ENCODE data around the gene RSBN1.

Gene RSBN1

DNA sequence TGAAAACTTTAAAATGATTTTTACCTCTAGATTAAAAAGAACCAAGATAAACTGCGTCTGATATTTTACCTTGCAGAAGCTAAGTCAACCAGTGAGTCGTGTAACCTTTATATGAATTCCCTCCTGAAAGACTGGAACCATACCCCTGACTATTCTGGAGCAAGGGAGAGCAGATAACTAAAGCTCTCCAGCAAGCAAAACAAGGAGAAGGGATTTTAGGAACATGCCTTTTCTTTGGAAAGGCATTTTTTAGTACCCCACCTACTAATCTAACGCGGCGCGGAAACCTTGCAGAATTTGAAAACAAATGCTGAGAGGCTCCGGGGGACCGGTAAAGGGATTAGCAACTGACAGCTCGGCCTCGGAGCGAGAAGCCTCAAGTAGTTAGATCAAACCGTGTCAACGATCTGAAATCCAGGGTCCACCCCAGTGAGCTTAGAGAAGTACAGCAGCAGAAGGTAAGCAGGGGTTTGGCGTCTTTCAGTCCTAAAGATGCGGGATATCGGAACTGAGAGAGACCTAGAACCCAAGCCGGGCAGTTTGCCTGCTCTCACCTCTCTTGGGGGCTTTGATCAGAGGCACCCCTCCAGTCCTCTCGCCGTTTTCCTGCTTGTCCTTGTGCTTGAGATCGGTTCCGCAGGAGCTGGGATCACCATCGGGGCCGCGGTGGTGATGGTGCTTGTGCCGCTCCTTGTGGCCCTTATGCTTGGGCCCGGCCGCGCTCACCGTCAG, 954 bp downstream of the RSBN1 start:
- DNase-seq: peak; percentile 22

DNA sequence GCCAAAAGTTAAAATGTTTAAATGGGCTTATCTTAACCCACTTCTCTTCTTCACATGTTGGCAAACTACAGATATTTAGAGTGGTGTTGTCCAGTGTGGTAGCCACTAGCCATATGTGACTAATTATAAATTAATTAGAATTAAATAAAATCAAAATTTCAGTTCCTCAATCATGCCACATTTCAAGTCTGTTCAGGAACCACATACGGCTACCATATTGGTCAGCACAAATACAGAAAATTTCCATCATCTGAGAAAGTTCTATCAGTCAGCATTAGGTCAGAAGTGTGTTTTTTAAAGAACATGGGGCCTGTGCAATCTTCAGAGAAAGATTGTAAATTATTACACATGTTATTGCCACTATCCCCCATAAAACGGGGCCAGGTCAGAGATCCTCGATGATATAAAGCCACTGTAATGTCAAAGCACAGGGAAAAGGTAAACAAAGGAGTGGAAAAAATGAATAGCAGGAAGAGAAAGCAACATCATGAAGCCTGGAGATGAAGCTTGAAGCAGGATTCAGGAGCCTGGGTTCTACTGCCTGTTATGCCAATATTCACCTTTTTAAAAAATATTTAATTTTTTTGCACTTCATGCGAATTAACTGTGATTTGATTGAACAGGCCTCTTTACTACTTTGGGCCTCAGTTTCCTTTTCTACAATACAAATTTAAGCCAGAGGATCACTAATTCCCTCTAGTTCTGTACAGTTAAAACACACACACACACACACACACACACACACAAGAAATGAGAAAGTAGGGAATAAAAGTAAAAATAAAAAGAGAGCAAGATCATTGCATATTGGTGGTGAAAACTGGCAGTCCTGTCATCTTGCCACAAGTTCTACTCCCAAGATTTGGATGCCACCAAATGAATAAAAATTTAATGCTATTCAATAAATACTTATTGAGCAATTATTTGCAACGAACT, 2.3 kb downstream of the RSBN1 start:
- DNase-seq: no peak

DNA sequence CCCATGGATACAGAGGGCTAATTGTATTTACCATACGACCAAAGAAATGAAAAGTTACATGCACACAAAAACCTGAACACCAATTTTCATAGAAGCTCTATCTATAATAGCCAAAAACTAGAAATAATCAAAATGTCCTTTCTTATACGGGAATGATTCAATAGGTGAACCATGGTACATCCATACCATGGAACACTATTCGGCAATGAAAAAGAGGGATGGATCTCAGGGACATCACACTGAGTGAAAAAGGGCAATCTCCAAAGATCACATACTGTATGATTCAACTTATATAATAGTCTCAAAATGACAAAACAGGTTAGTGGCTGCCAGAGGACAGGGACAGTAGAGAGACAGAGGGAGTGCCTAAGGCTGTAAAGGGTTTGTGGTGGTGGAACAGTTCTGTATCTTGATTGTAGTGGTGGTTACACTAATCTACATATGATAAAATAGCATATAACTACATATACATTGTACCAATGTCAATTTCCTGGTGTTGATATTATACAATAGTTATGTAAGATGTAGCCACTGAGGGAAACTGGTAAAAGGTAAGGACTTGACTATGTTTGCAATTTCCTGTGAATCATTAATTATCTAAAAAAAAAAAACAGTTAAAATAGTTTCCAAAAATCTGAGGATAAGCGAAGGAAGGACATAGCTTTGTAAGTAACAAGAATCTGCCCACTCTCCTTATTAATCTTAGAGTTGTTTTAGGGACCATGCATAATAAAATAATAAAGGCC, 3.7 kb downstream of the RSBN1 start:
- DNase-seq: no peak

DNA sequence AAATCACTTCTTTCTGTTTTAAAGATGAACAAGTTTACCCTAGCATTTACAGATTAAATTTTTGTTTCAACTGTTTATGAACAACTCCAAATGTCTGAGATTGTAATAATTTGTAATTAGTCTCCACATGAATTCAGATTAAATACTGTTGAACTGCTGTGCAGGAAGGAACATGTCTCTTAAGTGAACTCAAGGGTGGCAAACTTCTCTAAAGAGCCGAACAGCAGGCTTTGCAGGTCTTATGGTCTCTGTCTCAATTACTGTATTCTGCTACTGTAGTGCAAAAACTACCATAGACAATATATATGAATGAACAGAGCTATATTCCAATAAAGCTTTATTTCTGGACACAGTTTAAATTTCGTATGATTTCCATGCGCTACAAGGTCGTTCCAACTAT, 6.6 kb downstream of the RSBN1 start:
- DNase-seq: no peak

DNA sequence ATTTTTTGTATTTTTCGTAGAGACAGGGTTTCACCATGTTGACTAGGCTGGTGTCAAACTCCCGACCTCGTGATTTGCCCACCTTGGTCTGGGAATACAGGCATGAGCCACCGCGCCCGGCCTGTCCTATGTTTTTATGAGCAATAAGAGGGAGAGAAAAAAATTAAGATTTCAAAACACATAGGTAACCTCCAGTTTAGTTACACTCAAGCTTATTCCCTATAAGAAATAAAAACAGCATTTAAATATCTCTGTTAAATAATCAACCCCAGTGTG, 7.1 kb downstream of the RSBN1 start:
- DNase-seq: no peak

DNA sequence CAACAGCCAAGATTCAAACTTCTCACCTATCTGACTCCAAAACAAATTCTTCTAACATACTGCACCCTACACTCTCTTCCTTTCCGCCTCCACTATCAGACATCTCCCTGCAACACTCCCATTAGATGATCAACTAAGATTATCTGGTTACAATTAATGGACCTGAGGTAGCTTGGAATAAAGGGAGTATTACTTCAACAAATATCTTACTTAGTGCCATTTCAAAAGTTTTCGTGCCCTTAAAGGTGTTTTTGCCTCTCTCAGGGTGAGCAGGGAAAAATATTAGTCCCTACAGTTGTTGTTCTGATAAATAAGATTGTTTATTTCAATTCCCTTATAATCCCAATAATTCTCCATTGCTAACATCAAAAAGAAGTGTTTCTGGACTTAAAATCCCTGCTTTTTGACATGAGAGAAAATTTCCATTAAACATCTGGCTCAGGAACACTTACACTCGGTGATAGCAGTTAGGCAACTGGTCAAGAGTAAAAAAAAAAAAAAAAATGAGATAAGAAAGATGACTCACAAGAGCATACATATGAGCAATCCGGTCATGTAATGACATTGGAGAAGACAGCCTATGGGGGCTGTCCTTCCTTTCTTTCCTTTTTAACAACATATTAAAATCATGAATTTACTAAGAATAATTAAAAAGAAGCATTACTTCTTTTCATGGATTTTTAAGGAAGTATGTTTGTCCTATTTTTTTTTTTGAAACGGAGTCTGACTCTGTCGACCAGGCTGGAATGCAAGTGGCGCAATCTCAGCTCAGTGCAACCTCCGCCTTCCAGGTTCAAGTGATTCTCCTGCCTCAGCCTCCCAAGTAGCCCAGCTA, 7.6 kb downstream of the RSBN1 start:
- DNase-seq: no peak

DNA sequence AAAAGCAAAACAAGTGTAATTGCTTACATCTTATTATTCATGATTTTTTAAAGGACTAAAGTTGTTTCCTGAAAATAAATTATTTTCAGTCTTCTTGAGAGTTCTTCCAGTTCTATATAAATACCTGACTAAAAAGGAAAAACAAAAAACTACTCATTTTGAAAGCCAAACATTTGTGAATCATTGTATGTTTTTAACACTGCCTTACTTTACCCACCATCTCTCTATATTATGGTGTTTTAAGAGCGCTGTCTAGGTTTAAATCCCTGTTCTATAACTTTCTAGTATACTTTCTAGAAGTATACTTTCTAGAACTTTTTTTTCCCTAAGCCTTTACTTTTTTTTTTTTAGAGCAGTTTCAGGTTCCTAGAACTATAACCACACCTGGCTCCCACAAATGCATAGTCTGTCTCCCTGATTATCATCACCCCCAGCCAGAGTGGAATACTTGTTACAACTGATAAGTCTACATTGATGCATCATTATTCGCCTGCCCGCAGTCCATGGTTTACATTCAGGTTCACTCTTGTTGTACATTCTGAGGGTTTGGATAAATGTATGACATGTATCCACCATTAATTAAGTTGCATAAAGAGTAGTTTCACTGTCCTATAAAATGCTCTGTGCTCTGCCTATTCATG, 9.8 kb downstream of the RSBN1 start:
- DNase-seq: no peak

DNA sequence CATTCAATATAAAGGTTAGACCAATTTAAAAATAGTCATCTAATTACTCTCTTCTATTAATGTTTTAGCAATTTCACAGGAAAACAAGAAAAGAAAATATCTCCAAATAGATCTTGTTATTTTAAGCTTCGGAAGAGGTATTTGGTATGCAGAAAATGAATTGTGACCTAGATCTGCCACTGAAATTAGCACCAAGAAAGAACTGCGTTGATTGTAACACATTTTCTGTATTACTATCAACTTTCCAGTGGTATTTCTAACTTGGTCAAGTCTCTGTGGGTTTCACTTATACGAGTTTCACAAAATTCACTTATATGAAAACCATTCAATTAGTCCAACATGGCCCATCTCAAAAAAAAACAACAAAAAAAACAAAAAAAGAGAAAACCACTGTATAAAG, 11.8 kb downstream of the RSBN1 start:
- no peak for DNase-seq

DNA sequence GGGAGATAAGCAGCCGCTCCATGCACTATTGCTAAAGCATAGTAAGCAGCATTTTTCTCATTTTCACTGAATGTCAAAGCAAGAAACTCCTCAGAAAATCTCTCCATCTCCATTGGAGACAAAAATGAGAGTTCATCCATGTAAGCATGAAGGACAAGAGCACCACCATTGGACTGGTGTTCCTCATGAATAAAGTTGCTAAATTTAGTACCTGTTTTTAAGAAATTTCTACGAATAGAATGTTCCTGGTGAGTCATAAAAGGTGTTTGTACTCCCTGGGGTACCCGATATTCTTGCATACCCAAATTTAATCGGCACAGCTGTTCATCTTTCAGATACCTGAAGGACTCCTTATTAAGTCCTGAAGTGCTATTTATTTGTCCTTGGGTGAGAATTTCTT, 14.8 kb downstream of the RSBN1 start:
- no peak for DNase-seq

DNA sequence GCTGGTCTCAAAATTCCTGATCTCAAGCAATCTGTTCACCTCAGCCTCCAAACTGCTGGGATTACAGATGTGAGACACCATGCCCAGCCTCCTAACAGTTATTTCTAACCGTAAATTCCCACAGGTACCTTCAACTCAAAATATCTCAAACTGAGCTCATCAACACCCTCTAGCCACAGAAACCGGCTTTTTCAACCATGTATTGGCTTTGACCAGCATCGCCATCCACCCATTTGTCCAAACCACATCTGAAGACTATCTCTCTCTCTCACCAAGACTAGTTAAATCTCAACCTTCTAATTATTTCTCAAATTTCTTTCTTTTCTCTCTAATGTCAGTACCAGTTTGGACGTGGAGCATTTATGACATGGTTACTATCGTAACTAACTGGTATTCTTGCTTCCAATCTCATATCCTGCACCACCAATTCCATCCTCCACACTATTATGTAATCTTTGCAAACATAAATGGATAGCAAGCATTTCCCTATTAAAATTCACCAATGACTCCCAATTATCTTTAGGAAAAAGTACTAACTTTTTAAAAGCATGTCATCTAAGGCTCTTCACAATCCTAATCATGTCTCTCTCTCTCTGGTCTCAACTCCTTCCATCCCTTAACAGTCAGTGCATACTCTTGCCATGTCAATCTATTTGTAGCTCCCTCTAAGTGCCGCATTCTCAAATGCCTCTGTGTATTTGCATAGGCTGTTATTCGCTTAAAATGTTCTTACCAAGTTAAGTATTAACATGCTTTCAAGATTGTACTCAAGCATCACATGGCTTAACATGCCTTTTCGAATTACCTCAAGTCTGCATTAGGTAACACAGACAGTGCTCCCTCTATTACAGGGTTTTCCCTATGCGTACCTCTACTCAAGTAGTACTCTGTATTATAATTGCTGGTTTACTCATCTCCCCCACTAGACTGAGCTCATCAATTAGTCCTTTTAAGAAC, 18.1 kb downstream of the RSBN1 start:
- no peak for DNase-seq

DNA sequence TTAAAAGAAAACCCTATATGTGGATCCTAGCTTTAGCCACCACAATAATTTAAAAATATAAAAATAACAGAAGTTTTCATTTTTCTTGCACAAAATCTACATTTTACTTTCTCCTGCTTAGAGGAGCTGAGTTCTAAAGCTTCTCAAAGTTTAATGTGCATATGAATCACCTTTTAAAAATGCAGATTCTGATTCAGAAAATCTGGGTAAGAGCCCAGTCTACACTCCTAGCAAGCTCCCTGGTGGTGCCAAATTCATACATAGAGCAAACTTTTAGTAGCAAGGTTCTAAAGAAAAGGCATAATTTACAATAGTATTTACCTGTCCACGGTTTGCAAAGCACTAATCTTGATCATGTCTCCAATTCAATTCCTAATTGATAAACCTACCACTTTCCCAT, 19.3 kb downstream of the RSBN1 start:
- DNase-seq: no peak

DNA sequence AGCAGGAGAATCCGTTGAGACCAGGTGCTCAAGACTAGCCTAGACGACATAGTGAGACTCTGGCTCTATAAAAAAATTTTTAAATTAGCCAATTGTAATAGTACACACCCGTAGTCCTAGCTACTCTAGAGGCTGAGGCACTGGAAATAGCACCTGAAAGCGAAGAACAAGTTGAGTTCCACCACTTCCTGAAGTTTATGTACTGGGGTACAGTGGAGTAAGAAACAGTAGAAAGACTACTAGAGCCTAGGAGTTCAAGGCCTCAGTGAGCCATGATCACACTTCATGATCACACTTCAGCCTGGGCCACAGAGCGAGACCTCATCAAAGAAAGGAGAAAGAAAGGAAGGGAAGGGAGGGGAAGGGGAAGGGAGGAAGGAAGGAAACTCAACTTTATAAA, 19.8 kb downstream of the RSBN1 start:
- DNase-seq: no peak

DNA sequence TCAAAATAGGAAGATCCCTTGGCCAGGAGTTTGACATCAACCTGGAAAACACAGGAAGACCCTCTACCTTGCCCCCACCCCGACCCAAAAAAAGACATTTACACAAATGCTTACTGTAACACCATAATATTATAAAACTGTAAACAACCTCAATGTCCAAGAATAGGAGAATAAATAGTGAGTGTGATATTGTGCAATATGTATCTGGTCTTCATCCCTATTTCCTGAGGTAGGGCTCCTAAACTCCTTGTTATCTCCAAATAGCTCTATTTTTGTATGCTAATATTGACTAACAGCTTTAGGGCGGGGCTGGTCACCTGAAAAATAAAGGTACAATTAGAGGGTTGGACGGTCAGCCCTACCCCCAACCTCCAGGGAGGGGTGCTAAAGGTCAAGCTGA, 23.5 kb downstream of the RSBN1 start:
- no peak for DNase-seq

DNA sequence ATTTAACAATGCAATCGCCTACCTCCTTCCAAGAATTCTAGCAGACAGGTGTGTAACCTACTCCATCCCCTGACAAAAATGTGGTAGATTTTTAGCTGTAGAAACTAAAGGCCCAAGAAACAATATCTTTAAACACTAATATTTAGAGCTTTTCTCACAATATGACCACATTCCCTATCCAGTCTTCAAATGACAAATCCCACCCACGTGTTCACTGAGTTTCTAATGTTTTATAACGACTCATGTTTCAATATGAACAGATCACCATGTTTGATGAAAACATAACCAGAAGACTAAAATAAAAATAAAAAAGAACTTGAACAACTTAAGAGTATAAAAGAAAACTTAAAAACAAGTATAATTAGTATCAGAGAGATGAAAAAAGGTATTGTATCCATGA, 24.6 kb downstream of the RSBN1 start:
- no peak for DNase-seq

DNA sequence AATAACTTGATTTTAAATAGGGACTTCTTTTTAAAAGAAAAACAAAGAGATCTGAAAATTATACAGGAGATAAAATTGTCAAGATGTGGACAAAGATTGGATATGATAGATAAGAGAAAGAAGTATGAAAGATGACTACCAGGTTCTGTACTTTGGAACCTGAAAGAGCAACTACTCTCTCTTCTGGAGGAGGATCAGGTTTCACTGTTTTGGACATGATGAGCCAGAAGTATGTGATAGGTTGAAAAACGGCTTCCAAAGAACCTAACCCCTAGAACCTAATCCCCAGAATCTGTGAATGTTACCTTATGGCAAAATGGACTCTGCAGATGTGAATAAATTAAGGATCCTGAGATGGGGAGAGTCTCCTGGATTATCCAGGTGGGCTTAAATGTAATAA, 26.2 kb downstream of the RSBN1 start:
- DNase-seq: no peak

DNA sequence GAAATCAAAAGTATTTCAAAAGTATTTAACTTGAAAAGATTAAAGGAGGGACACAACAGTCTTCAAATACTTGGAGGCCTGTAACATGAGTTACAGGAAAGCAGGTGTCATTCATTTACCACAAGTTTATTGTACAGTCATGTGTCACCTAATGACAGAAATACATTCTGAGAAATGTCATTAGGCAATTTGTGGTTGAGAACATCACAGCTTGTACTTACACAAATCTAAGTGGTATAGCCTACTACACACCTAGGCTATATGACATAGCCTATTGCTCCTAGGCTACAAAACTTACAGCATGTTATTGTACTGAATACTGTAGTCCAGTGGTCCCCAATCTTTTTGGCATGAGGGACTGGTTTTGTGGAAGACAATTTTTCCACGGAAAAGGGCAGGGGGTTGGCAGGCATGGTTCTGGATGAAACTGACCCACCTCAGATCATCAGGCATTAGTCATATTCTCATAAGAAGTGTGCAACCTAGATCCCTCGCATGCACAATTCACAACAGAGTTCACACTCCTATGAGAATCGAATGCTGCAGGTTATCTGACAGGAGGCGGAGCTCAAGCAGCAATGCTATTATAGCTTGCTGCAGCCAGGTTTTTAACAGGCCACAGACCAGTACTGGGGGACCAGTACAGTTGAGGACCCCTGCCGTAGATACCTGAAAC, 28.0 kb downstream of the RSBN1 start:
- peak; percentile 18 for DNase-seq

DNA sequence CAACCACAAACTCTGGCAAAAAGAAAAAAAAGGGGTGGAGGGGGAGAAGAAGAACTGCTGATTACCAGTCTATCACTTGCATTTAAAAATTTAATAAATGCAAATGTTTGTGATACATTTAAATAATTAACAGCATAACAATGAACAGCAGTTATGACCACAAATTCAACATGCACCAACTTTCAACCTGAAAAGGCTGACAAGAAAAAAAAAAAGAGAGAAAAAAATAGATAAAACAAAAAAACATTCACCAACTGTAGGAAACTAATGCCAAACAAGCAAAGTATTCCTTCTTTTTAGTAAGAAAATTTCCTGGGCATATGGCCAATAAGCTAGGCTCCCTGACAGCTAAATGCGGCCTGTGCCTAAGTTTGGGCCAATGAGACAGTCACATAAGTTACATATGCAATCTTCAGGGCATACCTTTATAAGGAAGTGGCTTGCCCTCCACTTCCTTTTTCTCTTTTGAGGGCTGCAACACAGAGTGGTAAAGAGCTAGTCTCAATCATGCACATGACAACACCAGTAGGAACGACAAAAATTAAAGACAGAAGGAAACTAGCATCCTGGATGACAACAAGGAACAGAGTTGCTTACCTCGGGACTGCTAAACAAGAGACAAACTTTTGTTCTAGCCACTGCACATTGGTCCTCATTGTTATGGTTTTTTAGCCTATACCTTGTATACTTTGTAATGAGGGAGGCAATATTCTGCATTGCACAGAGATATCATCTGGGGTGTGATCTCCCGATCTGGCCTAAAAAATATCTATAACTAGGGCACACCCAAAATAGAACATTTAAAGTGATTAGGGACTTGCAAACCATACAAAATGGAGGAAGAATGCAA, 28.8 kb downstream of the RSBN1 start:
- DNase-seq: no peak

DNA sequence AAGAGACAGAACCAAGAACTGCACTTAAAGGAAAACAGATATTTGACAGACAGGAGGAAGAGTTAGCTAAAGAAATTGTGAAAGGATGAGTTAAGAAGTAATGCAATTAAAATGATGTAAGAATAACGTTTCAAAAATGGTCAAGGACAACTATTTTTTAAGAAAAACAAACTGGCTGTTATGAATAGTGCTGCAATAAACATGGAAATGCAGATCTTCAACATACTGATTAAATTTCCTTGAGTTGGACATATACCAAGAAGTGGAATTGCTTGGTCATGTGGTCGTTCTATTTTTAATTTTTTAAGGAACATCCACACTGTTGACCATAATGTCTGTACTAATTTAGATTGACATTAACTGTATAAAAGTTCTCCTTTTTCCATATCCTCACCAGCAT, 29.9 kb downstream of the RSBN1 start:
- DNase-seq: no peak

DNA sequence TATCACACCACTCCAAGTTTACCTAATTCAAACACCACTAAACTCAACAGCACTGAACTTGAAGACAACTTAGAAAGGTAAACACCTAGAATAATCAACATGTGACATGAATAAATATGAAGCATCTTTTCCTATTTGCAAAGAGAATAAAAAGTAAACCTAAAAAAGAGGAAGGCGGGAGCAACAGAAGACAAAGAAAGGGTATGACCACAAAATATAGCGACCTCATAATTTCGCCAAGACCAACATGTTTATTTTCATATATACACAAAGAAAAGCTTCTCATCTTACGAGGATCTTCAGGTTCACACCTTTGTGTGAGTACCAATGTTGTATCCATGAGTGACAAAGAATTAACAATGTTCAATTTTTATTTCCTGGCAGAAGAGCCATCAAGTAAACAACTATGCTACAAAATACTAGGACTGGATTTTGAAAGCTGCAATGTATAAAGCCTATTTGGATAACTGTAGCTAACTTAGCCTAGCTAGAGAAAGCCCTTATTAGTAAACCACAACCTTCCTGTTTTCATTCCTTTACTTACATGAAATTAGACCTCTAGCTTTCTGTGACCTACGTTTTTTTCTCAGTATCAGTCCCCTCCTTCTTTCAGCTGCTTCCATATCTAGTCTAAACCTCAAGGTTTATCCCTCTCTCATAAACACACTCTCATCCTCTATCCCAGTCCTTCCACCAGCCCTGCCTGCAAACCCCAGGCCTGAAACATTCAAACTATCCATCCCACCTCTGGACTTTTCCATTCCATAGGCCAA, 31.7 kb downstream of the RSBN1 start:
- DNase-seq: no peak
